ENCODE results near the gene POU6F2. TPM values are rescaled to one million over a fixed set of nuclear protein-coding genes. Genes with fewer than 3 reads are reported as not detected.

POU6F2 gene
- total RNA-seq, 1 experiment from 2014 or later = 0.27 TPM

DNA sequence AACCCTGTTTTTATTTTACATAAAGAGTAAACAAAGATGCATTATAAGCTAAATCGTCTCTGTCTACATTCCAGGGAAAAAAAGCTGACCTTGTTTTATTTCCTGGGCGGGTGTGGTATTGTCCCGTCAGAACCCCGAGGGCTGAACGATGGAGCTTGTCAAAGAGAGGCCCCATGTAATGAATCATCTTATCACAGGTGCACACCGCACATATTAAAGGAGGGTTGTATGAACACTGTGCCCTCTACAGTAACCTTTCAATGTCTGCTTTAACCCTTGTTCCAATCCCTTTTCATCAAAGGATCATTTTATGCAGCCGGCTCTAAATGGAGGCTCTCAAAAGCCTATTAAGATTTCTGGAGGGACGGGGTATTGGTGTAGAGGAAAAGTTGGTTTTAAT lies 430.0 kb downstream of the POU6F2 start:
- Histone ChIP-seq H3K4me2 (ENCODE audit: low read length) (no peak overlapping the region), H3K79me2 (ENCODE audit: insufficient read depth, low read length) (no peaks in the 10 kb centered on the region), H3K27ac (ENCODE audit: low read depth, low read length) (no peak overlapping the region), H3K9ac (ENCODE audit: low read length) (no peak overlapping the region), H2AFZ (ENCODE audit: low read depth, low read length, poor library complexity, severe bottlenecking) (no peak overlapping the region), H4K20me1 (ENCODE audit: insufficient read depth) (no peaks in the 10 kb centered on the region), H3K9me3 (ENCODE audit: control insufficient read depth in 1 of 2, insufficient read depth in 1 of 2, low read depth in 1 of 2, low read length in 2 of 2) (no peaks in the 10 kb centered on the region), H3K27me3 (ENCODE audit: insufficient read depth, low read length) (no peaks in the 10 kb centered on the region; the same call in none of the 2 replicates), H3K4me3 (replicated peaks in 1 of 2; ENCODE audit: low read depth in 1 of 2, low read length in 2 of 2) (no peak overlapping the region), H3K9me2 (ENCODE audit: insufficient read depth) (no peaks in the 10 kb centered on the region), H3K36me3 (ENCODE audit: control insufficient read depth in 1 of 2, insufficient read depth in 2 of 2, low read length in 2 of 2) (no peaks in the 10 kb centered on the region), H3K4me1 (ENCODE audit: control insufficient read depth in 1 of 2, insufficient read depth in 2 of 2, low read length in 2 of 2) (no peaks in the 10 kb centered on the region)
- no TSS peak for BruUV-seq (replicated peaks)
- ChIA-PET RAD21 (ENCODE audit: low non-redundant PET in 1 of 2, low total read pairs in 2 of 2, uncharacterized antibody in 2 of 2, unreplicated experiment in 2 of 2) (no interaction called here), CTCF (no interaction called here), POLR2A (no interaction called here)
- DNase-seq (ENCODE audit: low read depth, low spot score) (no peak), ATAC-seq (no peak)
- TF ChIP-seq FOSL1 (IDR thresholded peaks at IDR 0.05; ENCODE audit: low read depth) (no peak), SIN3A (IDR thresholded peaks at IDR 0.05; ENCODE audit: low read depth) (no peak)
- TF ChIP-seq, protein P1, sequence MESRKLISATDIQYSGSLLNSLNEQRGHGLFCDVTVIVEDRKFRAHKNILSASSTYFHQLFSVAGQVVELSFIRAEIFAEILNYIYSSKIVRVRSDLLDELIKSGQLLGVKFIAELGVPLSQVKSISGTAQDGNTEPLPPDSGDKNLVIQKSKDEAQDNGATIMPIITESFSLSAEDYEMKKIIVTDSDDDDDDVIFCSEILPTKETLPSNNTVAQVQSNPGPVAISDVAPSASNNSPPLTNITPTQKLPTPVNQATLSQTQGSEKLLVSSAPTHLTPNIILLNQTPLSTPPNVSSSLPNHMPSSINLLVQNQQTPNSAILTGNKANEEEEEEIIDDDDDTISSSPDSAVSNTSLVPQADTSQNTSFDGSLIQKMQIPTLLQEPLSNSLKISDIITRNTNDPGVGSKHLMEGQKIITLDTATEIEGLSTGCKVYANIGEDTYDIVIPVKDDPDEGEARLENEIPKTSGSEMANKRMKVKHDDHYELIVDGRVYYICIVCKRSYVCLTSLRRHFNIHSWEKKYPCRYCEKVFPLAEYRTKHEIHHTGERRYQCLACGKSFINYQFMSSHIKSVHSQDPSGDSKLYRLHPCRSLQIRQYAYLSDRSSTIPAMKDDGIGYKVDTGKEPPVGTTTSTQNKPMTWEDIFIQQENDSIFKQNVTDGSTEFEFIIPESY (IDR thresholded peaks at IDR 0.05; ENCODE audit: extremely low read depth, insufficient replicate concordance, low read length) = no peak
- intact Hi-C loops (cut with micrococcal nuclease) = no loop called here

DNA sequence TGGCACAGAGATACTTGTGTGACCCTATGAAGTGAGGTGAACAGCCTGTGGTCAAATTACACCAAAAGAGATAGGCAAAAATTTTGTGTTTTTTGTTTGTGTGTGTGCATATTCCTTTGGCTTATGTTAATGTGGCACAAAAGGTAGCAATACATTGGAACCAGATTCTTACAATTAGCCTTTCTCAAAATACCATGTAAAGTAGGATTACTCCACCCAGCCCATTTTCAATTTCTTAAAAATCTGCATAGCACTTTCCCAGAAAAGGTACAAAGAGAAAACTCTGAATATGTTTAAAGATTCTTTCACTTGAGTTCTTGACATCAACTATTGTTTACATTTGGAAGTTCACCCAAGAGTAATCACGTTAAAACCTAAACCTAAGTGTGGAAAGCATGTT lies 431.2 kb downstream of the POU6F2 start:
- ChIA-PET CTCF (no interaction called here), POLR2A (no interaction called here), RAD21 (ENCODE audit: low non-redundant PET in 1 of 2, low total read pairs in 2 of 2, uncharacterized antibody in 2 of 2, unreplicated experiment in 2 of 2) (no interaction called here)
- Histone ChIP-seq H3K9me3 (ENCODE audit: control insufficient read depth in 1 of 2, insufficient read depth in 1 of 2, low read depth in 1 of 2, low read length in 2 of 2) (no peaks in the 10 kb centered on the region), H4K20me1 (ENCODE audit: insufficient read depth) (no peaks in the 10 kb centered on the region), H3K9ac (ENCODE audit: low read length) (no peak overlapping the region), H3K36me3 (ENCODE audit: control insufficient read depth in 1 of 2, insufficient read depth in 2 of 2, low read length in 2 of 2) (no peaks in the 10 kb centered on the region), H3K4me1 (ENCODE audit: control insufficient read depth in 1 of 2, insufficient read depth in 2 of 2, low read length in 2 of 2) (peaks cover 0 to 4% of the 10 kb centered on the region in 2 experiments; a peak in 2 of 4 replicates), H3K9me2 (ENCODE audit: insufficient read depth) (no peaks in the 10 kb centered on the region), H3K79me2 (ENCODE audit: insufficient read depth, low read length) (no peaks in the 10 kb centered on the region), H2AFZ (ENCODE audit: low read depth, low read length, poor library complexity, severe bottlenecking) (no peak overlapping the region), H3K27ac (ENCODE audit: low read depth, low read length) (no peak overlapping the region), H3K27me3 (ENCODE audit: insufficient read depth, low read length) (no peaks in the 10 kb centered on the region; the same call in none of the 2 replicates), H3K4me3 (replicated peaks in 1 of 2; ENCODE audit: low read depth in 1 of 2, low read length in 2 of 2) (no peak overlapping the region), H3K4me2 (ENCODE audit: low read length) (no peak overlapping the region)
- no TSS peak for BruUV-seq (replicated peaks)
- DNase-seq (ENCODE audit: low read depth, low spot score) (no peak), ATAC-seq (no peak)
- intact Hi-C loops (cut with micrococcal nuclease) = no loop called here
- TF ChIP-seq CBX3 (IDR thresholded peaks at IDR 0.05; ENCODE audit: low read depth) = no peak
- TF ChIP-seq YY1 (IDR thresholded peaks at IDR 0.05; ENCODE audit: extremely low read depth, insufficient replicate concordance, low read depth, low read length) = no peak
- TF ChIP-seq EGR1 (IDR thresholded peaks at IDR 0.05; ENCODE audit: low read depth) = no peak
- TF ChIP-seq ZFX (IDR thresholded peaks at IDR 0.05) = no peak
- no peak for TF ChIP-seq TCF7L2 (IDR thresholded peaks at IDR 0.05; ENCODE audit: borderline replicate concordance, extremely low read depth, insufficient read depth, insufficient read length)
- TF ChIP-seq SRF (IDR thresholded peaks at IDR 0.05; ENCODE audit: low read depth) = no peak
- TF ChIP-seq SIN3A (IDR thresholded peaks at IDR 0.05; ENCODE audit: low read depth) = no peak
- TF ChIP-seq, protein P2, sequence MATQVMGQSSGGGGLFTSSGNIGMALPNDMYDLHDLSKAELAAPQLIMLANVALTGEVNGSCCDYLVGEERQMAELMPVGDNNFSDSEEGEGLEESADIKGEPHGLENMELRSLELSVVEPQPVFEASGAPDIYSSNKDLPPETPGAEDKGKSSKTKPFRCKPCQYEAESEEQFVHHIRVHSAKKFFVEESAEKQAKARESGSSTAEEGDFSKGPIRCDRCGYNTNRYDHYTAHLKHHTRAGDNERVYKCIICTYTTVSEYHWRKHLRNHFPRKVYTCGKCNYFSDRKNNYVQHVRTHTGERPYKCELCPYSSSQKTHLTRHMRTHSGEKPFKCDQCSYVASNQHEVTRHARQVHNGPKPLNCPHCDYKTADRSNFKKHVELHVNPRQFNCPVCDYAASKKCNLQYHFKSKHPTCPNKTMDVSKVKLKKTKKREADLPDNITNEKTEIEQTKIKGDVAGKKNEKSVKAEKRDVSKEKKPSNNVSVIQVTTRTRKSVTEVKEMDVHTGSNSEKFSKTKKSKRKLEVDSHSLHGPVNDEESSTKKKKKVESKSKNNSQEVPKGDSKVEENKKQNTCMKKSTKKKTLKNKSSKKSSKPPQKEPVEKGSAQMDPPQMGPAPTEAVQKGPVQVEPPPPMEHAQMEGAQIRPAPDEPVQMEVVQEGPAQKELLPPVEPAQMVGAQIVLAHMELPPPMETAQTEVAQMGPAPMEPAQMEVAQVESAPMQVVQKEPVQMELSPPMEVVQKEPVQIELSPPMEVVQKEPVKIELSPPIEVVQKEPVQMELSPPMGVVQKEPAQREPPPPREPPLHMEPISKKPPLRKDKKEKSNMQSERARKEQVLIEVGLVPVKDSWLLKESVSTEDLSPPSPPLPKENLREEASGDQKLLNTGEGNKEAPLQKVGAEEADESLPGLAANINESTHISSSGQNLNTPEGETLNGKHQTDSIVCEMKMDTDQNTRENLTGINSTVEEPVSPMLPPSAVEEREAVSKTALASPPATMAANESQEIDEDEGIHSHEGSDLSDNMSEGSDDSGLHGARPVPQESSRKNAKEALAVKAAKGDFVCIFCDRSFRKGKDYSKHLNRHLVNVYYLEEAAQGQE (IDR thresholded peaks at IDR 0.05; ENCODE audit: low read depth) = no peak
- no peak for TF ChIP-seq EZH2phosphoT487 (IDR thresholded peaks at IDR 0.05; ENCODE audit: borderline replicate concordance)
- TF ChIP-seq, protein P3, sequence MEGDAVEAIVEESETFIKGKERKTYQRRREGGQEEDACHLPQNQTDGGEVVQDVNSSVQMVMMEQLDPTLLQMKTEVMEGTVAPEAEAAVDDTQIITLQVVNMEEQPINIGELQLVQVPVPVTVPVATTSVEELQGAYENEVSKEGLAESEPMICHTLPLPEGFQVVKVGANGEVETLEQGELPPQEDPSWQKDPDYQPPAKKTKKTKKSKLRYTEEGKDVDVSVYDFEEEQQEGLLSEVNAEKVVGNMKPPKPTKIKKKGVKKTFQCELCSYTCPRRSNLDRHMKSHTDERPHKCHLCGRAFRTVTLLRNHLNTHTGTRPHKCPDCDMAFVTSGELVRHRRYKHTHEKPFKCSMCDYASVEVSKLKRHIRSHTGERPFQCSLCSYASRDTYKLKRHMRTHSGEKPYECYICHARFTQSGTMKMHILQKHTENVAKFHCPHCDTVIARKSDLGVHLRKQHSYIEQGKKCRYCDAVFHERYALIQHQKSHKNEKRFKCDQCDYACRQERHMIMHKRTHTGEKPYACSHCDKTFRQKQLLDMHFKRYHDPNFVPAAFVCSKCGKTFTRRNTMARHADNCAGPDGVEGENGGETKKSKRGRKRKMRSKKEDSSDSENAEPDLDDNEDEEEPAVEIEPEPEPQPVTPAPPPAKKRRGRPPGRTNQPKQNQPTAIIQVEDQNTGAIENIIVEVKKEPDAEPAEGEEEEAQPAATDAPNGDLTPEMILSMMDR (IDR thresholded peaks at IDR 0.05 in 2 of 3, conservative IDR thresholded peaks at IDR 0.05 in 1 of 3; ENCODE audit: borderline replicate concordance in 1 of 3, insufficient read depth in 1 of 3, low read depth in 2 of 3, low read length in 2 of 3) = no peak
- TF ChIP-seq ZNF274 (IDR thresholded peaks at IDR 0.05; ENCODE audit: low read depth, low read length) = no peak
